HAP-1 (cell line): ENCODE data around the gene HIPK2.

Experiments
- DNase-seq, 2 experiments: peaks; one replicate each; pipeline ENCODE4 v3.0.0-alpha.2; 2016 to 2020; ENCODE audit warnings: low spot score in 2 of 2
- H3K27me3 ChIP-seq: fragments of 250-450 bp; sonication (Bioruptor Pico); 2 replicates; pipeline ENCODE4 v1.5.1; 2020; ENCODE audit warnings: low read depth, mild to moderate bottlenecking, moderate library complexity
- H3K36me3 ChIP-seq: fragments of 250-450 bp; sonication (Bioruptor Pico); replicated peaks from 2 replicates; pipeline ENCODE4 v1.5.1; 2020; ENCODE audit warnings: mild to moderate bottlenecking
- H3K4me1 ChIP-seq: fragments of 250-450 bp; sonication (Bioruptor Pico); 2 replicates; pipeline ENCODE4 v1.5.1; 2020; ENCODE audit warnings: mild to moderate bottlenecking
- H3K4me3 ChIP-seq: fragments of 250-450 bp; sonication (Bioruptor Pico); 2 replicates; pipeline ENCODE4 v1.5.1; 2020; ENCODE audit warnings: mild to moderate bottlenecking, moderate library complexity
- H3K9me3 ChIP-seq: fragments of 250-450 bp; sonication (Bioruptor Pico); 2 replicates; pipeline ENCODE4 v1.5.1; 2020; ENCODE audit warnings: mild to moderate bottlenecking, moderate library complexity
- in situ Hi-C: fragments of 300-500 bp; cut with MboI; formaldehyde crosslinking; loops from 3 replicates; pipeline ENCODE4 v1.14.3; 2020; ENCODE audit warnings: low sequenced_read_pairs, inconsistent platforms, mixed read lengths

HIPK2 gene

GRCh38 chr7:139732471-139733167 lies 45.2 kb downstream of the HIPK2 start:
- no peak for DNase-seq
- H3K4me3 ChIP-seq = no peak overlapping the region
- H3K4me1 ChIP-seq = no peaks in the 10 kb centered on the region
- no peaks in the 10 kb centered on the region for H3K9me3 ChIP-seq
- H3K27me3 ChIP-seq = no peaks in the 10 kb centered on the region
- in situ Hi-C loops = no loop called here
- no peaks in the 10 kb centered on the region for H3K36me3 ChIP-seq

GRCh38 chr7:139731802-139732470 lies 45.9 kb downstream of the HIPK2 start:
- no peaks in the 10 kb centered on the region for H3K9me3 ChIP-seq
- in situ Hi-C loops = no loop called here
- DNase-seq = no peak
- no peak overlapping the region for H3K4me3 ChIP-seq
- H3K4me1 ChIP-seq = no peaks in the 10 kb centered on the region
- no peaks in the 10 kb centered on the region for H3K36me3 ChIP-seq
- H3K27me3 ChIP-seq = no peaks in the 10 kb centered on the region

- Histone ChIP-seq H3K4me1 (no peaks in the 10 kb centered on the region), H3K9me3 (no peaks in the 10 kb centered on the region), H3K27me3 (no peaks in the 10 kb centered on the region), H3K4me3 (no peak overlapping the region), H3K36me3 (no peaks in the 10 kb centered on the region)
- in situ Hi-C loops = no loop called here
- no peak for DNase-seq
Measured at GRCh38 chr7:139730746-139731612, 46.8 kb downstream of the HIPK2 start.

GRCh38 chr7:139728203-139728602 lies 49.6 kb downstream of the HIPK2 start:
- H3K4me3 ChIP-seq = no peak overlapping the region
- in situ Hi-C loops = no loop called here
- H3K9me3 ChIP-seq = no peaks in the 10 kb centered on the region
- no peaks in the 10 kb centered on the region; the same call in 1 of the 2 replicates for H3K4me1 ChIP-seq
- no peaks in the 10 kb centered on the region for H3K27me3 ChIP-seq
- H3K36me3 ChIP-seq = no peaks in the 10 kb centered on the region
- no peak for DNase-seq

GRCh38 chr7:139727151-139727705 lies 50.6 kb downstream of the HIPK2 start:
- H3K4me3 ChIP-seq = no peak overlapping the region
- no peaks in the 10 kb centered on the region for H3K36me3 ChIP-seq
- no peak for DNase-seq
- H3K4me1 ChIP-seq = no peaks in the 10 kb centered on the region; the same call in 1 of the 2 replicates
- H3K9me3 ChIP-seq = no peaks in the 10 kb centered on the region
- in situ Hi-C loops = no loop called here
- H3K27me3 ChIP-seq = no peaks in the 10 kb centered on the region

- Histone ChIP-seq H3K36me3 (no peaks in the 10 kb centered on the region), H3K9me3 (no peaks in the 10 kb centered on the region), H3K4me3 (no peak overlapping the region), H3K4me1 (no peaks in the 10 kb centered on the region; the same call in 1 of the 2 replicates), H3K27me3 (no peaks in the 10 kb centered on the region)
- in situ Hi-C loops = no loop called here
- no peak for DNase-seq
Measured at GRCh38 chr7:139726485-139726869, 51.3 kb downstream of the HIPK2 start.

- Histone ChIP-seq H3K36me3 (no peaks in the 10 kb centered on the region), H3K4me3 (no peak overlapping the region), H3K4me1 (no peaks in the 10 kb centered on the region; the same call in 1 of the 2 replicates), H3K9me3 (no peaks in the 10 kb centered on the region), H3K27me3 (no peaks in the 10 kb centered on the region)
- in situ Hi-C loops = no loop called here
- DNase-seq = no peak
Measured at GRCh38 chr7:139725858-139726484, 51.8 kb downstream of the HIPK2 start.

GRCh38 chr7:139725077-139725476 lies 52.7 kb downstream of the HIPK2 start:
- in situ Hi-C loops = no loop called here
- peak in 1 of 2 experiments; percentile 50 for DNase-seq
- H3K4me1 ChIP-seq = no peaks in the 10 kb centered on the region; the same call in 1 of the 2 replicates

GRCh38 chr7:139722604-139723003 lies 55.2 kb downstream of the HIPK2 start:
- no peaks in the 10 kb centered on the region for H3K27me3 ChIP-seq
- no peaks in the 10 kb centered on the region for H3K9me3 ChIP-seq
- H3K36me3 ChIP-seq = no peaks in the 10 kb centered on the region
- in situ Hi-C loops = no loop called here
- no peak overlapping the region for H3K4me3 ChIP-seq
- DNase-seq = no peak
- no peaks in the 10 kb centered on the region; the same call in 1 of the 2 replicates for H3K4me1 ChIP-seq

More at GRCh38 chr7:139725077-139725476, 52.7 kb downstream of the HIPK2 start:
- H3K4me3 ChIP-seq = no peak overlapping the region
- H3K36me3 ChIP-seq = no peaks in the 10 kb centered on the region
- H3K27me3 ChIP-seq = no peaks in the 10 kb centered on the region
- no peaks in the 10 kb centered on the region for H3K9me3 ChIP-seq

GRCh38 chr7:139721821-139722220 lies 56.0 kb downstream of the HIPK2 start:
- no peak overlapping the region for H3K4me3 ChIP-seq
- no peaks in the 10 kb centered on the region for H3K36me3 ChIP-seq
- no peaks in the 10 kb centered on the region for H3K9me3 ChIP-seq
- no peak for DNase-seq
- in situ Hi-C loops = no loop called here
- H3K27me3 ChIP-seq = no peaks in the 10 kb centered on the region
- H3K4me1 ChIP-seq = no peaks in the 10 kb centered on the region; the same call in 1 of the 2 replicates

GRCh38 chr7:139721417-139721816 lies 56.4 kb downstream of the HIPK2 start:
- Histone ChIP-seq H3K27me3 (no peaks in the 10 kb centered on the region), H3K4me3 (no peak overlapping the region), H3K36me3 (no peaks in the 10 kb centered on the region; the same call in 1 of the 2 replicates), H3K9me3 (no peaks in the 10 kb centered on the region), H3K4me1 (no peaks in the 10 kb centered on the region; the same call in 1 of the 2 replicates)
- DNase-seq = no peak
- in situ Hi-C loops = no loop called here

- DNase-seq = no peak
- no peaks in the 10 kb centered on the region; the same call in 1 of the 2 replicates for H3K4me1 ChIP-seq
Measured at GRCh38 chr7:139720705-139721231, 57.0 kb downstream of the HIPK2 start.

GRCh38 chr7:139720186-139720585 lies 57.6 kb downstream of the HIPK2 start:
- in situ Hi-C loops = no loop called here
- Histone ChIP-seq H3K36me3 (no peaks in the 10 kb centered on the region; the same call in none of the 2 replicates), H3K4me1 (no peaks in the 10 kb centered on the region; the same call in 1 of the 2 replicates)

More at GRCh38 chr7:139720705-139721231, 57.0 kb downstream of the HIPK2 start:
- no peaks in the 10 kb centered on the region for H3K27me3 ChIP-seq
- in situ Hi-C loops = no loop called here
- no peaks in the 10 kb centered on the region; the same call in none of the 2 replicates for H3K36me3 ChIP-seq
- H3K4me3 ChIP-seq = no peak overlapping the region
- no peaks in the 10 kb centered on the region for H3K9me3 ChIP-seq

More at GRCh38 chr7:139720186-139720585, 57.6 kb downstream of the HIPK2 start:
- Histone ChIP-seq H3K4me3 (no peak overlapping the region), H3K9me3 (no peaks in the 10 kb centered on the region), H3K27me3 (no peaks in the 10 kb centered on the region)
- DNase-seq = no peak
